Ovary (tissue), 9 donors: ENCODE data around the gene CCDC106. TPM values are rescaled to one million over a fixed set of nuclear protein-coding genes. Genes with fewer than 3 reads are reported as not detected.
A peak's percentile ranks its signal among the peaks of the same experiment; 100 is the strongest.

ENCODE experiments used
- DNase-seq, 5 donors: peaks; one replicate each; pipeline ENCODE4 v3.0.0-alpha.2; 2019 to 2020
- H3K27ac ChIP-seq, 2 donors: fragments of 200-600 bp; one replicate each; pipeline versions ENCODE4 v1.5.1 to v1.8.0; 2019 to 2022
- H3K27me3 ChIP-seq: fragments of 200-600 bp; one replicate; pipeline ENCODE4 v1.8.0; 2022
- H3K36me3 ChIP-seq: fragments of 200-600 bp; sonication (generic); one replicate; pipeline ENCODE4 v1.5.1; 2019
- H3K4me1 ChIP-seq: one replicate; pipeline ENCODE4 v1.8.1; 2013; ENCODE audit warnings: mild to moderate bottlenecking, moderate library complexity; ENCODE audit not compliant: insufficient read depth
- H3K4me3 ChIP-seq: fragments of 200-600 bp; sonication (generic); one replicate; pipeline ENCODE4 v1.5.1; 2017
- H3K9me3 ChIP-seq, 2 donors: fragments of 200-600 bp in 1 of 2; sonication (generic) in 1 of 2; one replicate each; pipeline versions ENCODE4 v1.5.1 to v1.8.1; 2013 to 2019; ENCODE audit warnings: mild to moderate bottlenecking in 1 of 2, moderate library complexity in 1 of 2
- EP300 ChIP-seq: sonication (generic); formaldehyde crosslinking; IDR thresholded peaks from one replicate; pipeline ENCODE4 v1.6.1; 2017; ENCODE audit warnings: antibody characterized with exemption
- POLR2A ChIP-seq: fragments of 450-650 bp; IDR thresholded peaks from one replicate; pipeline ENCODE4 v1.6.1; 2017; ENCODE audit warnings: antibody characterized with exemption, mild to moderate bottlenecking, moderate library complexity
- WGBS, 3 donors: extraction: QIAGEN DNeasy Blood & Tissue Kit in 1 of 3; methylation state at CpG; one replicate each; pipeline versions ENCODE4 v1.1.5 to v1.1.7; 2013 to 2017; 5-methylcytosine and 5-hydroxymethylcytosine counted together
- intact Hi-C, 4 donors: fragments of 100-400 bp; cut with DNase I; formaldehyde crosslinking; loops; one replicate each; pipeline versions ENCODE4 v1.11.0 to v1.15.1; 2022 to 2023
- polyA plus RNA-seq, 2 donors: library from polyadenylated mRNA; stranded (reverse); fragments of 200-250 nt in 1 of 2; fragments of 350-450 nt in 1 of 2; fragmentation: Illumina TruSeq in 1 of 2; extraction: RNeasy Lipid Tissue Mini Kit (QIAGEN cat#74804) in 1 of 2; gene quantifications; one replicate each; pipeline ENCODE4 v1.2.3, GENCODE V29; 2013 to 2014
- total RNA-seq, 7 donors: library from RNA; depleted of rRNA in 2 of 7; stranded (reverse); fragments of >200 nt in 2 of 7; fragmentation: NEBNext Ultra II Directional in 3 of 7; extraction: Animal tissue kit (Norgen Biotek cat#: 25700) in 3 of 7; gene quantifications; one replicate each; pipeline versions ENCODE4 v1.1.0 to v1.2.4, GENCODE V29; 2016 to 2023
- TF ChIP-seq, protein P1 (sequence below), 3 donors: fragments of 450-650 bp in 2 of 3; fragments of 200-600 bp in 1 of 3; IDR thresholded peaks; one replicate each; pipeline versions ENCODE4 v1.5.1 to v1.8.0; 2016 to 2022; ENCODE audit warnings: antibody characterized with exemption in 3 of 3, mild to moderate bottlenecking in 1 of 3
- donor health status: DM: no; HTN: no; CAD: no; lungs with moderate emphysema.
- donor health status: DM: no; HTN: no; CAD: no.
- donor health status: Bipolar disorder and iron deficiency.
- donor health status: DM: yes; HTN: yes; CAD: no.
- donor health status: DM: no; HTN: no; CAD: no.
- donor health status: DM: yes; HTN: yes; CAD: no.

The CCDC106 gene
- total and polyA plus RNA-seq, 9 donors, result 3.1 to 20.2 (median 14.5) TPM

GRCh38 chr19:55692681-55693081, 44.7 kb downstream of the CCDC106 start:
- peak in 2 of 5 donors; percentile 25 to 31 for DNase-seq
- WGBS, 3 donors, result 85 to 91% (median 88%) methylated on average over 19 of the region's 19 CpGs
- Histone ChIP-seq H3K27me3 (no peaks in the 10 kb centered on the region), H3K4me3 (no peak overlapping the region), H3K4me1 (no peaks in the 10 kb centered on the region), H3K36me3 (no peaks in the 10 kb centered on the region), H3K9me3 (no peaks in the 10 kb centered on the region), H3K27ac (no peak overlapping the region)
- intact Hi-C loops, result no loop called here
- no peak for TF ChIP-seq POLR2A
- TF ChIP-seq, protein P1, sequence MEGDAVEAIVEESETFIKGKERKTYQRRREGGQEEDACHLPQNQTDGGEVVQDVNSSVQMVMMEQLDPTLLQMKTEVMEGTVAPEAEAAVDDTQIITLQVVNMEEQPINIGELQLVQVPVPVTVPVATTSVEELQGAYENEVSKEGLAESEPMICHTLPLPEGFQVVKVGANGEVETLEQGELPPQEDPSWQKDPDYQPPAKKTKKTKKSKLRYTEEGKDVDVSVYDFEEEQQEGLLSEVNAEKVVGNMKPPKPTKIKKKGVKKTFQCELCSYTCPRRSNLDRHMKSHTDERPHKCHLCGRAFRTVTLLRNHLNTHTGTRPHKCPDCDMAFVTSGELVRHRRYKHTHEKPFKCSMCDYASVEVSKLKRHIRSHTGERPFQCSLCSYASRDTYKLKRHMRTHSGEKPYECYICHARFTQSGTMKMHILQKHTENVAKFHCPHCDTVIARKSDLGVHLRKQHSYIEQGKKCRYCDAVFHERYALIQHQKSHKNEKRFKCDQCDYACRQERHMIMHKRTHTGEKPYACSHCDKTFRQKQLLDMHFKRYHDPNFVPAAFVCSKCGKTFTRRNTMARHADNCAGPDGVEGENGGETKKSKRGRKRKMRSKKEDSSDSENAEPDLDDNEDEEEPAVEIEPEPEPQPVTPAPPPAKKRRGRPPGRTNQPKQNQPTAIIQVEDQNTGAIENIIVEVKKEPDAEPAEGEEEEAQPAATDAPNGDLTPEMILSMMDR (IDR thresholded peaks at IDR 0.05), result no peak
- no peak for TF ChIP-seq EP300

- H3K27ac ChIP-seq, result no peak overlapping the region
- WGBS, 3 donors, result 93% methylated on average over 20 of the region's 20 CpGs
- H3K4me3 ChIP-seq, result no peak overlapping the region
- TF ChIP-seq, protein P1 (IDR thresholded peaks at IDR 0.05), result no peak
- TF ChIP-seq POLR2A (no peak), EP300 (no peak)
- intact Hi-C loops, result no loop called here
- no peaks in the 10 kb centered on the region for H3K9me3 ChIP-seq
- H3K27me3 ChIP-seq, result no peaks in the 10 kb centered on the region
- peak in 1 of 5 donors; percentile 36 for DNase-seq
- no peaks in the 10 kb centered on the region for H3K36me3 ChIP-seq
- no peaks in the 10 kb centered on the region for H3K4me1 ChIP-seq
Measured at GRCh38 chr19:55693336-55693974, 45.4 kb downstream of the CCDC106 start.

DNA sequence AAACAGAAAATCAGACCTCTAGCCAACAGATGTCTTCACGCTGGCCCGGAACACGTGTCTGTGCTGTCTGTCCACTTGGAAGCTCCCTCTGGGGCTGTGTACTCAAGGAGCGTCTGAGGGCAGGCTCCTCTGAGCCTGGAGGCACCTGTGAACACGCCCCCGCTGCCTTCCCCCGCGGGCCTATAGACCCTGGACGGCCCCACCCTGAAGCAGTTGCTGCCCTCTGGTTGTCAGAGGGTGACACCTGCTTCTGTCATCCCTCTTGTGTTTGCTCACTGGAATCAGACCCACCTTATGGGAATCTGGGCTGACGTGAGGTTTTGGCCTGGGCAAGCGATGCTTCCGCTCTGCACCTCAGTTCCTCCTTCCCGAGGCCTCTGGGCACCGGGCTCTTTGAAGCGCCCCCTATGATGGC, 46.2 kb downstream of the CCDC106 start:
- 78 to 85% (median 85%) methylated on average over 15 of the region's 15 CpGs for WGBS, 3 donors
- Histone ChIP-seq H3K4me3 (no peak overlapping the region), H3K36me3 (no peaks in the 10 kb centered on the region), H3K4me1 (no peaks in the 10 kb centered on the region), H3K27ac (no peak overlapping the region), H3K27me3 (no peaks in the 10 kb centered on the region), H3K9me3 (no peaks in the 10 kb centered on the region)
- TF ChIP-seq, protein P1 (IDR thresholded peaks at IDR 0.05), result no peak
- no peak for TF ChIP-seq EP300
- no peak for TF ChIP-seq POLR2A
- intact Hi-C loops, result no loop called here
- DNase-seq, result peak in 1 of 5 donors; percentile 24

- Histone ChIP-seq H3K9me3 (no peaks in the 10 kb centered on the region), H3K4me1 (no peaks in the 10 kb centered on the region), H3K27me3 (no peaks in the 10 kb centered on the region), H3K27ac (no peak overlapping the region), H3K4me3 (no peak overlapping the region), H3K36me3 (no peaks in the 10 kb centered on the region)
- intact Hi-C loops, result no loop called here
- DNase-seq, result peak in 2 of 5 donors; percentile 6 to 33
- TF ChIP-seq, protein P1 (IDR thresholded peaks at IDR 0.05), result no peak
- TF ChIP-seq POLR2A (no peak), EP300 (no peak)
- WGBS, 3 donors, result 90 to 92% (median 91%) methylated on average over 33 to 37 of the region's 37 CpGs
Measured at GRCh38 chr19:55694656-55695491, 46.9 kb downstream of the CCDC106 start.
